NCI-H1092 (cell line): ENCODE results near the gene UNC93B1.

Experiments
- DNase-seq: peaks from one replicate; lab custom pipeline; 2025; lab: John Stamatoyannopoulos, UW

UNC93B1 gene

GRCh38 chr11:68022531-68022930 lies 18.6 kb upstream of the UNC93B1 start:
- no peak for DNase-seq

- no peak for DNase-seq
These were observed 17.4 kb upstream of the UNC93B1 start for GRCh38 chr11:68021167-68021787.

- DNase-seq = no peak
These were observed 16.7 kb upstream of the UNC93B1 start for GRCh38 chr11:68020575-68020974.

GRCh38 chr11:68019486-68019885 lies 15.6 kb upstream of the UNC93B1 start:
- no peak for DNase-seq

GRCh38 chr11:68018730-68019190 lies 14.9 kb upstream of the UNC93B1 start:
- no peak for DNase-seq

- DNase-seq = no peak
These were observed 14.3 kb upstream of the UNC93B1 start for GRCh38 chr11:68017980-68018729.

- no peak for DNase-seq
These were observed 13.3 kb upstream of the UNC93B1 start for GRCh38 chr11:68016904-68017817.

- no peak for DNase-seq
These were observed 12.4 kb upstream of the UNC93B1 start for GRCh38 chr11:68016161-68016903.

GRCh38 chr11:68015467-68015866 lies 11.6 kb upstream of the UNC93B1 start:
- DNase-seq = no peak

- no peak for DNase-seq
These were observed 11.1 kb upstream of the UNC93B1 start for GRCh38 chr11:68014947-68015447.

- no peak for DNase-seq
These were observed 10.5 kb upstream of the UNC93B1 start for GRCh38 chr11:68014157-68014946.

GRCh38 chr11:68013611-68014156 lies 9.8 kb upstream of the UNC93B1 start:
- DNase-seq = no peak

- no peak for DNase-seq
These were observed 9.1 kb upstream of the UNC93B1 start for GRCh38 chr11:68012843-68013610.

- no peak for DNase-seq
These were observed 8.3 kb upstream of the UNC93B1 start for GRCh38 chr11:68012044-68012842.

- DNase-seq = no peak
These were observed 7.4 kb upstream of the UNC93B1 start for GRCh38 chr11:68011051-68011943.

- DNase-seq = no peak
These were observed 6.5 kb upstream of the UNC93B1 start, which contains the start of gene ALDH3B1 for GRCh38 chr11:68010090-68011041. ALDH3B1 (plus strand) TSS chr11:68010327; CDS start chr11:68015298, 4,971 bp downstream.
